PC-3 (cell line): ENCODE measurements around the gene ACO1. TPM values are rescaled to one million over a fixed set of nuclear protein-coding genes. Genes with fewer than 3 reads are reported as not detected.

Source experiments
- ATAC-seq: fragments of 200-7000 bp; cut with Tn5 transposase; 2 replicates; pipeline ENCODE4 v1.9.1; 2020; ENCODE audit warnings: mild to moderate bottlenecking, moderate library complexity
- BruUV-seq: library from RNA; stranded (reverse); fragments of 400-500 nt; replicated peaks from 2 replicates; lab custom pipeline; 2021; lab: Mats Ljungman, UMichigan
- CTCF ChIA-PET: fragments of 300-600 bp; sonication (Branson Sonifier 250); formaldehyde crosslinking; loops from one replicate; lab custom pipeline; 2022; ENCODE audit warnings: antibody characterized with exemption; lab: Charles Lee
- POLR2A ChIA-PET: fragments of 300-600 bp; sonication (Branson Sonifier 250); formaldehyde crosslinking; loops from one replicate; lab custom pipeline; 2022; ENCODE audit warnings: antibody characterized with exemption; ENCODE audit not compliant: unreplicated experiment; lab: Charles Lee
- DNase-seq: peaks from one replicate; pipeline ENCODE4 v3.0.0-alpha.2; 2015
- H2AFZ ChIP-seq: fragments of 300-600 bp; sonication (generic); 2 replicates; pipeline ENCODE4 v1.6.0; 2016; ENCODE audit warnings: antibody characterized with exemption, low read length
- H3F3A ChIP-seq: fragments of 300-600 bp; sonication (generic); one replicate; pipeline ENCODE4 v1.6.0; 2017; ENCODE audit warnings: antibody characterized with exemption, low read length, control low read depth, mild to moderate bottlenecking; ENCODE audit not compliant: unreplicated experiment
- H3K27ac ChIP-seq: fragments of 300-600 bp; sonication (generic); 2 replicates; pipeline ENCODE4 v1.5.1; 2016; ENCODE audit warnings: mild to moderate bottlenecking, low read length
- H3K27me3 ChIP-seq: fragments of 300-600 bp; sonication (generic); 2 replicates; pipeline ENCODE4 v1.6.1; 2016; ENCODE audit warnings: low read length, mixed read lengths
- H3K36me3 ChIP-seq: fragments of 300-600 bp; sonication (generic); 2 replicates; pipeline ENCODE4 v1.6.1; 2016; ENCODE audit warnings: low read depth, mixed run types, low read length, mixed read lengths
- H3K4me1 ChIP-seq: fragments of 300-600 bp; sonication (generic); 2 replicates; pipeline ENCODE4 v1.5.1; 2016; ENCODE audit warnings: low read length; ENCODE audit not compliant: insufficient read depth
- H3K4me2 ChIP-seq: fragments of 300-600 bp; sonication (generic); 2 replicates; pipeline ENCODE4 v1.6.0; 2016; ENCODE audit warnings: low read length
- H3K4me3 ChIP-seq: fragments of 300-600 bp; sonication (generic); 2 replicates; pipeline ENCODE4 v1.5.1; 2016; ENCODE audit warnings: mild to moderate bottlenecking, low read length, mixed read lengths
- H3K79me2 ChIP-seq: fragments of 300-600 bp; sonication (generic); 2 replicates; pipeline ENCODE4 v1.6.1; 2017; ENCODE audit warnings: low read length, mixed read lengths
- H3K9ac ChIP-seq: fragments of 300-600 bp; sonication (generic); 2 replicates; pipeline ENCODE4 v1.6.0; 2016; ENCODE audit warnings: mild to moderate bottlenecking, low read length
- H3K9me2 ChIP-seq: fragments of 300-600 bp; sonication (generic); replicated peaks from 2 replicates; pipeline ENCODE4 v1.6.1; 2016; ENCODE audit warnings: mixed run types, low read length, mixed read lengths
- H3K9me3 ChIP-seq: fragments of 300-600 bp; sonication (generic); 2 replicates; pipeline ENCODE4 v1.6.1; 2016; ENCODE audit warnings: low read length, mixed read lengths
- H4K20me1 ChIP-seq: fragments of 300-600 bp; sonication (generic); 2 replicates; pipeline ENCODE4 v1.6.1; 2016; ENCODE audit warnings: low read length, mixed read lengths
- EZH2 ChIP-seq: fragments of 300-600 bp; sonication (generic); IDR thresholded peaks from one replicate; pipeline ENCODE4 v1.6.1; 2017; ENCODE audit warnings: antibody characterized with exemption, mild to moderate bottlenecking, low read length; ENCODE audit not compliant: unreplicated experiment
- EZH2phosphoT487 ChIP-seq: fragments of 300-600 bp; sonication (generic); IDR thresholded peaks from 2 replicates; pipeline ENCODE4 v1.6.1; 2018; ENCODE audit warnings: mild to moderate bottlenecking, antibody characterized with exemption, low read length, borderline replicate concordance
- intact Hi-C: fragments of 100-400 bp; cut with micrococcal nuclease; formaldehyde crosslinking; loops from 2 replicates; pipeline ENCODE4 v1.9.0; 2023
- total RNA-seq: library from RNA; depleted of rRNA; stranded (reverse); fragments of >200 nt; gene quantifications from 2 replicates; pipeline ENCODE4 v1.2.3, GENCODE V29; 2014
- TF ChIP-seq, protein P1 (sequence below): fragments of 300-600 bp; sonication (generic); conservative IDR thresholded peaks from 2 replicates; pipeline ENCODE4 v1.5.1; 2017; ENCODE audit warnings: antibody characterized with exemption, low read depth, mild to moderate bottlenecking, low read length

ACO1 gene
- total RNA-seq, 1 experiment from 2014 or later, result 26.0 TPM

DNA sequence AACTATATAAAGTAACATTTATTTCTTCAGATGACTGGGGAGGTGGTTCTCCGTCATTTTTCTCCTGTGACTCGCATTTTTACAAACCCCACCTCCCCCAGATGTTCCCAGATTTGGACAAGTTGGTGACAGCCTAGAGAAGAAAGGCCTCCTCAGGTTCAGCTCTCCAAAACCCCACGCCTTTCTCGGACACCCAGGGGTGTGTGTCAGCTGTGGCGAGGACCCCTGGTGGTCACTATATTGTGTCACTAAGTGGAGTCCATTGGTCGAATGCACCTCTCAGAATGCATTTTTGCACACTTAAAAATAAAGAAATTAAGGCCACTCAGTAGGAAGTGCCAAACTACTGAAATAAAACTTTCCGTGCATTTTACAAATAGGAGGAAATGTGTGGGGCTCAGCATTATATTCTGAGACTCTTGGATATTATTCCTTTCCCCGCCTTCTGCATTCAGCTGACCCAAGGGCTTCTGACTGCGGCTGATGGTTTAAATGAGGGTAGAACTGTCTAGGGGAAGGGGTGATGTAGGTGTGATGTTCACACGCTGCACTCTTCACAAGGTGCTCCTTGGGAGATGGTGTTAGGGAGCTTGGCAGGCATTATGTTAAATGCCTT is 47.6 kb downstream of the ACO1 start:
- Histone ChIP-seq H3K79me2 (no peaks in the 10 kb centered on the region), H3K27me3 (no peaks in the 10 kb centered on the region), H3K4me1 (peaks cover 25% of the 10 kb centered on the region), H3K4me3 (no peak overlapping the region), H2AFZ (no peak overlapping the region), H3K27ac (no peak overlapping the region), H3K9me2 (no peaks in the 10 kb centered on the region), H3K9ac (no peak overlapping the region), H3F3A (no peaks in the 10 kb centered on the region), H3K9me3 (no peaks in the 10 kb centered on the region), H4K20me1 (no peaks in the 10 kb centered on the region), H3K4me2 (no peak overlapping the region), H3K36me3 (peaks cover 6% of the 10 kb centered on the region; the same call in 1 of the 2 replicates)
- ChIA-PET POLR2A (no interaction called here), CTCF (interaction anchor here (1.0 kb wide), 2 partner anchors 48 to 53 kb away, joined by 6 to 7 read pairs; partner anchors contain the start of gene ACO1)
- TF ChIP-seq, protein P1, sequence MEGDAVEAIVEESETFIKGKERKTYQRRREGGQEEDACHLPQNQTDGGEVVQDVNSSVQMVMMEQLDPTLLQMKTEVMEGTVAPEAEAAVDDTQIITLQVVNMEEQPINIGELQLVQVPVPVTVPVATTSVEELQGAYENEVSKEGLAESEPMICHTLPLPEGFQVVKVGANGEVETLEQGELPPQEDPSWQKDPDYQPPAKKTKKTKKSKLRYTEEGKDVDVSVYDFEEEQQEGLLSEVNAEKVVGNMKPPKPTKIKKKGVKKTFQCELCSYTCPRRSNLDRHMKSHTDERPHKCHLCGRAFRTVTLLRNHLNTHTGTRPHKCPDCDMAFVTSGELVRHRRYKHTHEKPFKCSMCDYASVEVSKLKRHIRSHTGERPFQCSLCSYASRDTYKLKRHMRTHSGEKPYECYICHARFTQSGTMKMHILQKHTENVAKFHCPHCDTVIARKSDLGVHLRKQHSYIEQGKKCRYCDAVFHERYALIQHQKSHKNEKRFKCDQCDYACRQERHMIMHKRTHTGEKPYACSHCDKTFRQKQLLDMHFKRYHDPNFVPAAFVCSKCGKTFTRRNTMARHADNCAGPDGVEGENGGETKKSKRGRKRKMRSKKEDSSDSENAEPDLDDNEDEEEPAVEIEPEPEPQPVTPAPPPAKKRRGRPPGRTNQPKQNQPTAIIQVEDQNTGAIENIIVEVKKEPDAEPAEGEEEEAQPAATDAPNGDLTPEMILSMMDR, result peak; percentile 63
- no peak for TF ChIP-seq EZH2phosphoT487
- DNase-seq (peak; percentile 36), ATAC-seq (peak; percentile 82)
- intact Hi-C loops, result loop anchor here (1.0 to 5.0 kb wide), 2 partner anchors 53 to 140 kb away; partner anchors contain the start of gene NDUFB6
- BruUV-seq, result no TSS peak

DNA sequence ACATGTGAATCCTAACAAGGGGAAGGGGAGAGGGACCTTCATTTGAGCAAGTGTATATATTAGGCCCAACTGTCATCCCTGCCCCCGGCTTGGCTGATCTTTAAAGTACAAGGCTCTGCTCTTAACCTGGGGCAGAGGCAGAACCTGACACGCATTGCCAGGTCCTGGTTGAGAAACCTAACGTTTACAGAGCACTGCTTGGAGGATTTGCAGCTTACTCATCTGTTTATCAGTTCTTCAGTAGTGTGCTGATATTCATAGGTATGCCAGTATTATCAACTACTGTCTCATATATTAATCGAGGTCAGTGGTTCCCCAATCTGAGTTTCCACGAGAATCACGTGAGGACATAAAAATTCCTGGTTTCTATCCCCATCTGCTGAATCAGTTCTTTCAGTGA is 50.4 kb downstream of the ACO1 start:
- Histone ChIP-seq H2AFZ (no peak overlapping the region), H3K27me3 (no peaks in the 10 kb centered on the region), H3K36me3 (peaks cover 6% of the 10 kb centered on the region; the same call in 1 of the 2 replicates), H3K4me2 (no peak overlapping the region), H3K9ac (no peak overlapping the region), H3K27ac (no peak overlapping the region), H3K9me2 (no peaks in the 10 kb centered on the region), H3K4me3 (no peak overlapping the region), H4K20me1 (no peaks in the 10 kb centered on the region), H3K79me2 (no peaks in the 10 kb centered on the region), H3K4me1 (peaks cover 20% of the 10 kb centered on the region), H3F3A (no peaks in the 10 kb centered on the region), H3K9me3 (no peaks in the 10 kb centered on the region)
- DNase-seq, result no peak
- ChIA-PET POLR2A (no interaction called here), CTCF (no interaction called here)
- no TSS peak for BruUV-seq
- intact Hi-C loops, result loop anchor here (5.0 kb wide), 1 partner anchor 137 kb away; the partner anchor contains the start of gene NDUFB6
- ATAC-seq, result no peak
- TF ChIP-seq EZH2phosphoT487 (no peak), EZH2 (no peak)
- TF ChIP-seq, protein P1, result no peak

DNA sequence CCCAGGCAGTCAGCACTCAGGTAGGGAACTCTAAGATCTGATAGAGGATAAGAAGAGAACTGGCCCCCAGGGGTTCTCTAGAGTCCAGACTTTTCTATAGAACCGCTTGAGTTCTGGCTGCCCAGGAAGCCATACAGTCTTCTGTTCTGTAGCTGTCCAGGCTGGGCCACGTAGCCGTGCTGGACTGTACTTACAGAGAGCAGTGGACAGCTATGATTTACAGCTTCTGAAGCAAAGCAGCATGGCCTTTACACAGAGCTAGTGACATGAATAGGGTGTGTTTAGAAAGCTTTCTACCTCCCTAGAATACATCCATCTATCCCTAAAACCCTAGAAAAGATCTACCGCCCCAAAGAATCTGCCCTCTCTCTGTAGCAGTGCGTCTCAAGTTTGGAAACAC is 57.2 kb downstream of the ACO1 start:
- H3K36me3 ChIP-seq, result 0 out of 2 replicates have a peak, but pooled peaks cover 2% of the 10 kb centered on the region
- no peaks in the 10 kb centered on the region for H3K79me2 ChIP-seq
- H3K4me2 ChIP-seq, result no peak overlapping the region
- H3K9ac ChIP-seq, result no peak overlapping the region
- H4K20me1 ChIP-seq, result no peaks in the 10 kb centered on the region
- CTCF ChIA-PET, result no interaction called here
- H3K9me2 ChIP-seq, result no peaks in the 10 kb centered on the region
- POLR2A ChIA-PET, result no interaction called here
- no peak overlapping the region for H3K4me3 ChIP-seq
- intact Hi-C loops, result no loop called here
- H2AFZ ChIP-seq, result no peak overlapping the region
- no peaks in the 10 kb centered on the region for H3K9me3 ChIP-seq
- H3K4me1 ChIP-seq, result no peaks in the 10 kb centered on the region
- ATAC-seq, result no peak
- DNase-seq, result no peak
- H3F3A ChIP-seq, result no peaks in the 10 kb centered on the region
- H3K27ac ChIP-seq, result no peak overlapping the region
- TF ChIP-seq EZH2 (no peak), EZH2phosphoT487 (no peak)
- TF ChIP-seq, protein P1, result no peak
- BruUV-seq, result no TSS peak
- no peaks in the 10 kb centered on the region for H3K27me3 ChIP-seq
